ENCODE results near the gene FBN2. TPM values are rescaled to one million over a fixed set of nuclear protein-coding genes. Genes with fewer than 3 reads are reported as not detected.
"Not testable (repeated sequence)": the region's sequence is repeated elsewhere in the genome, so short reads cannot be mapped to it uniquely, and the experiment has no call there.

FBN2 gene
- total RNA-seq, 2 donors from 2014 or later, result 1.9 to 2.0 TPM

DNA sequence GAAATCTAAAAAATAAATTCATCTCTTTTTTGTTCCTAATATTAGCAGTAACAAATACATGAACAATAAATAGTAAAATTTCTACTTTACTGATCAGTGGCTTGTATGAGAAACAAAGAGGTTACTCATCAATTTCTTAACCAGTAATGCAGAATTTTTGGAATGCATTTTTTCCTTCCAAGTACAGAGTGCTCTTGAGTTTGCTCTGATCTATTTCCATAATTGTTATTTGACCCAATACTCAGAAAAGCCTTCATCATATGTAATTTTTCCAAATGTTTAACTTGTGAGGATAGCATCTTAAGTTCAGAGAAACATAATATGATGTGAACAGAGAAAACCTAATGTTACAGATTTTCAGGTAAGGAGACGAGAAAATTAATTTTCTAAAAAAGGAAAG lies 47.3 kb downstream of the FBN2 start:
- no peak for DNase-seq
- no peak for ATAC-seq
- intact Hi-C loops (cut with DNase I, micrococcal nuclease), result no loop called here

DNA sequence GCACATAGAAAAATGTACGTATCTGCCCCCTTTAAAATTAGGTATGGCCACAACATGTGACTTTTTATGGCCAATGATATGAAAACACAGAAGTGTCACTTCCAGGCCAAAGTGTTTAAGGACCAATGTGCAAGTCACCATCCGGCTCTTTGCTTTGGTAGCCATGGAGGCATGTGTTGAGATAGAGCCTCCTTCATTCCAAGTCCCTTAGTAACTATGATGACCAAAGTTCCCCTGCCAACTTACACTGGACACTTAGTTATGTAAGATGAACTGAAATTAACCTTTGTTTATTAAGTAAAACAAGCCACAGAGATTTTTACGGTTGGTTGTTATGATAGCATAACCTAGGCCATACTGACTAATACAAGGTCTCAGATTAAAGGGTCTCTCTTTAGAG lies 51.0 kb downstream of the FBN2 start:
- intact Hi-C loops (cut with DNase I, micrococcal nuclease), result no loop called here
- DNase-seq (no peak), ATAC-seq (no peak)

DNA sequence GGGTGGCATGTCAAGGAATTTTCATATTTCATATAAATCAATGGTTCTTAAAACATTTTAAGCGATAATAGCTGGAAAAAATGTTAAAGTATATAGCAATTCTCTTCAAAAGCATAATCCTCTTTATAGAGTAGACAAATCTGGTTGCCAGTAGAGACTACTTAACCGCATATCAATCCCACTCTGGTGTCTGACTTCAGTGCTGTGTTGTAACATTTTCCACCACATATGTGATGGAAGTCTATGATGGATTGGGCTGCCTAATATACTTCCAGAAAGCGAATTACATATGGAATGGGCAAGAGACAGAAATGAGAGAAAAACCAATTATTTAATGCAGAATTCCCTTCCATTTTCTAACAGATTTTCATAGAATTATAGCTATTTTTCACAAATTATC lies 54.3 kb downstream of the FBN2 start:
- ATAC-seq (no peak), DNase-seq (no peak)
- intact Hi-C loops (cut with DNase I, micrococcal nuclease), result no loop called here

DNA sequence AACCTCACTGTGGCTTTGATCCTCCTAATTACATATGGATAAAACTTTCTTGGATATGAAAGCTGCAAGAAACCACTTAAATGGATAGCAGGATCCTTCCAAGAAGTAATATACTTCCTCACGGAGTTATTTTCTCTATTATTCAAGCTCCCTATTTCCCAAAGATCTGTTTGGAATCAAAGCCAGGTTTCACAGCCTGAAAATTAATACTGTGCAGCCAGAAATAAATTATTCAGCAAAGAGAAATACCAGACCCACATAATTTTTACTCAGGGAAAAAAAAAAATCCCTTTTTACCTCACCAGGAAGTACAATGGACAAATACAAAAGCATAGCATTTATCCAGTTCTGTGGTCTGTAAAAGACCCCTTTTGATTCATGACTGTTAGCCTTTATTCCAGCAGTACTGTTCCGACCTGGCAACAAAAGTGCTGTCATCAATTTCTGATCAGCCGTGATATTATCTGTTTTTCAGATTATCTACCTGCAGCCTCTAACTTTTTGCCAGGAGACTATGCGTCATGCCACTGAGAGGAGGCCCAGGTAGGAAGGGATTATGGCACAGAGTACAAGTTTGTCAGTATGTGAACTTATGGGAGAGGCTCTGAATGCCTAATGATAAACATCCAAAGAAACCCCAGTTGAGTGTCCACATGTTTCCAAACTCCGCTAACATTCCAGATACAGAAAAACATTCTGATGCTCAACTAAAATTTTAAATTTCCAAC lies 57.0 kb downstream of the FBN2 start:
- DNase-seq (no peak), ATAC-seq (no peak)
- intact Hi-C loops (cut with DNase I, micrococcal nuclease), result no loop called here

DNA sequence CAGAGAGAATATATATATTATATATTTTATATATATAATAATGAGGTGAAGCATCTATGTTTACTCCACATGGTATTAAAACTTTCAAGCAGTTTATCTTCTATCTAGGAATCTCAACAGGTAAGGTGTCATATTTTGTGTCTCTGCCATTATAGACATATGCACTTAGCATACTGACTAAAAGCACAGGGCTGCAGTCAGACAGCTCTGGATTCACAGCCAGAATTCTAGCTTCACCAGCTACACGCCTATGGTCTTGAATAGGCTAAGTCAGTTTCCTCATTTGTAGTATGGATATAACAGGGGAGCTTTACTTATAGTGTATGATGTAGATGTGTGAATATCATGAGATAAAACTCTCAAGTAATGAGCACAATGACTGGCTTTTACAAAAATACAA lies 57.9 kb downstream of the FBN2 start:
- DNase-seq (no peak), ATAC-seq (no peak)
- intact Hi-C loops (cut with DNase I, micrococcal nuclease), result no loop called here

DNA sequence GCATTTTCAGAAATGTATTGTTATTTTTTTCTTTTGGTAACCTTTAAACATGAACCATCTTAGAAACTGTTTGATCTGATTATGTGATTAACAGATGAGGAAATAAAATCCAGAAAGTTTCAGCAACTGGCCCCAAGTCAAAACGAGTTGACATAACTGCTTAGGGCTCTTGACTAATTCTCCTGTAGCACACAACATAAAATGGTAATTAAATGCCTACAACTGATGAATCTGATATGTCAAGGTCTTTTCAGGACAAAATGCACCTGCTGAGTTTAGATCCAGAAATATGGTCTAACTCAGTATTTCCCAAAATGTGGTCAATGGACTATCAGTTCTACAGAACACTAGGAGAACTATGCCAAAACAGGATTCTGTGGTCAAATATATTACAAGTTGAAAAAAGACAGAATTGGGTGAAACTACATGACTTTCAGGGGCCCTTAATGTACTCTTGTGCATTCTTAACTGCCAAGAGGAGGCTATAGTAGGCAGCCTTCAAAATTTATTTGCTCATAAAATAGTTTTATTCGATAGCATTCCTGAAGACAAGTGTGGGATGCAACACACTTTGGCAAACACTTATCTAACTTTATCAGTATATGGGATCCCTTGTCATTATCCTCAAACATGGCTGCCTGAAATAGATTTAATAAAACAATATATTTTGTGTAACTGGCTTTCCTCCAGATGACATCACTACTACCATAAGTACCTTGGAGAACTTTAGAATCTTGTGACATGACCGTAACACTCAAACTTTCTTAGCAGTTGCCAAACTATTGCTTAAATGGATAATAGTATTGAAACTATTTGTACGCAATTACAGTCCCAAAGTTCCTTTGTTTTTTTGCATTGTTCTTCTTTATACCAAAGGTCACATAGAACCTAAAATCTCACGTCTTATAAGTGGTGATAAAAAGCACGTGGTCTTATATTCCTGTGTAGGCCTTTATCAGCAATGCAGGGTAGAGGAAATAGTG lies 59.4 kb downstream of the FBN2 start:
- no peak for ATAC-seq
- no peak for DNase-seq
- intact Hi-C loops (cut with DNase I, micrococcal nuclease), result no loop called here

DNA sequence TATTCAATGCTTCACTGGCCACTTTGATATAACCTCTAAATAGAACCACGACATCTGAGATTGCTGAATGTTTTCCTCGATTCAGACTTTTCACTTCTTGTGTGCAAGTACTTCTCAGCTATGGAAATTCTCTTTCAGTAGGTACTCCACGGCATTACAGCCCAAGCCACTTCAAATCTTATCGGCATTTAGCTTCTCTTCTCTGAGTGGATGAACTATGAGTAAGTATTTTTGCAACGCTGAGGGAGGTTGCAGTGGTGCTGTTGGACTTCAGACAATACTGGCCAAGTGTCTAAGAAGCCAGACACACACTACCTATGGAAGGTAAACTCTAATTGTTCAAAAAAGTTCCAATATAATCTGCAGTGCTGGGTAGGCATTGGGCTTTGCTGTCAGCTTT lies 60.1 kb downstream of the FBN2 start:
- ATAC-seq, result no peak
- DNase-seq, result no peak
- intact Hi-C loops (cut with DNase I, micrococcal nuclease), result no loop called here

DNA sequence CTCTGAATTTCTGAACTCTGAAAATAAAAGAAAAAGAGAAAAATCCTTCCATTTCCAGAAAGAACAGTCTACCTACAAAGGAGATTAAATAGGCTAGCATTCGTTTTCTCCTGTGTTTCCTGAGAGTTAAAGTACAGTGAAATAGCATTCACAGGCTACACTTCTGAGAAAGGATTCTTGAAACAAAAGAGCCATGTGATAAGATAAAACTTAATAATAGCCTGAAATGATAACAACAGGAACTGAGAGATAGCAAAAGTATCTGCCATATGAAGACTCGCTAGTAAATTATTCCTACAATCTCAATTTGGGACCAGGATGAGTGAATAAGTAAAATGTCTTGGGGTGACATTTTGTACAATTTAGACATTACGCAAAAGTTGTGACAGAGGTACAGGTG lies 62.4 kb downstream of the FBN2 start:
- intact Hi-C loops (cut with DNase I, micrococcal nuclease), result no loop called here
- DNase-seq (no peak), ATAC-seq (no peak)

DNA sequence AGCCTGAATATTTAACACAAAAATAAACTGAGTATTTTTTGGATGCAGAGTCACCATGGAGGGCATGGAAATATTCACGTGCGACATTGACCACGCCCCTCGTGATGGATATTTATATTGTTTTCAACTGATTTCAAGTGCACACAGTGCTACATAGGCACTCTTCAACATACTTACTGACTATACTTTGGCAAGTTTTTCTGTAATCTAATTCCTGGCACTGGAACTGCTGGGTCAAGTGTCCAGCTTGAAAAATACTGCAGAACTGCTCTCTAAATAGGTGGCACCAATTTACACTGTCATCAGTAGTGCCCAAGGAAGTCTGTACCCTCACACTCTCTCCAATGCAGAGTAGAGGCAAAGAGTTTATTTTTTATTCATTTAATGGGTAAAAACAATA lies 65.1 kb downstream of the FBN2 start:
- intact Hi-C loops (cut with DNase I, micrococcal nuclease), result no loop called here
- DNase-seq (no peak), ATAC-seq (no peak)

DNA sequence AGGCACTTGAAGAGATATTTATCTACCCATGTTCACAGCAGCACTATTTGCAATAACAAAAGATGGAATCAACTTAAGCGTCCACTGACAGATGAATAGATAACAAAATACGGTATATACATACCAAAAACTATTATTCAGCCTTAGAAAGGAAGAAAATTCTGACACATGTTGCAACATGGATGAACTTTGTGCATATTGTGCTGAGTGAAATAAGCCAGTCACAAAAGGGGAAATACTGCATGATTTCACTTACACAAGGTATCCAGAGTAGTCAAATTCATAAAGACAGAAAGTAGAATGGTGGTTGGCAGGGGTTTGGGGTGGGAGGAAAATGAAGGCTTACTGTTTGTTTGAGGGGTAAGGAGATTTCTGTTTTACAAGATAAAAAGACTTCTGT lies 66.0 kb downstream of the FBN2 start:
- intact Hi-C loops (cut with DNase I, micrococcal nuclease), result no loop called here
- DNase-seq (no peak), ATAC-seq (no peak)

DNA sequence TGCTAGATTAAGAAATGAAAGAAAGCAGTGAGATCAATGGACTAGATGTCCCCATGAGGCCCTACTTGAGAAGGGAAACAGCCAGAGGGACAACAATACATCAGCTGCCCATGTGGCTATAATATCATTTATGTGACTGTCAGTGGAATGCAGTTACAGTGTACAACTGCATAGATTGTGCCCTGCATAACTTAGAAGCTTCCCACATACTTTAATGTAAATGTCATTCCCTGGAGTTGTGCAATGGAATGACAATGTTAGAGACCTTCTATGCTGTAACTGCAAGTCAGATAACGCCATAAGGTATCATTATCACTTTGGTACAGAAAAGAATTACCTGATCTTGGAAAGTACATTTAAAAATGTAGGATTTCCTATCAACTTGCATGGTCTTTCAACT lies 67.4 kb downstream of the FBN2 start:
- no peak for DNase-seq
- no peak for ATAC-seq
- intact Hi-C loops (cut with DNase I, micrococcal nuclease), result no loop called here

DNA sequence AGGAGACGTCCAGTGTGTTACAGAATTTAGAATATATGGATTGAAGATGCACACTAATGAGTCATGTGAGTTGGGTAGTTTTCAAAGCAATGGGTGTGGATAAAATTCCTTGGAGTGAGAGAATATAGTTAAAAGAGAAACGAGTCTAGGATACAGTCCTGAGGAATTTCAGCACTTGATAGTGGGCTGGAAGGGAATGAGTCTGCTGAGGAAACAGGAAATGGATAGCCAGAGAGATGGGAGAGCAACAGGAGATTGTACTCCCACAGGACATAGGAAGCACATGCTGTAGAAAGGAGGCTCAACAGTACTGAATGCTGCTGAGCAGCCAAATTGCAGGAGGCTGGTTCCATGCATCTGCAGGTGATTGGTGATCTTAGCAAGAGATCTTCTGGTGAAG lies 68.1 kb downstream of the FBN2 start:
- ATAC-seq, result no peak
- DNase-seq, result no peak
- intact Hi-C loops (cut with DNase I, micrococcal nuclease), result no loop called here

DNA sequence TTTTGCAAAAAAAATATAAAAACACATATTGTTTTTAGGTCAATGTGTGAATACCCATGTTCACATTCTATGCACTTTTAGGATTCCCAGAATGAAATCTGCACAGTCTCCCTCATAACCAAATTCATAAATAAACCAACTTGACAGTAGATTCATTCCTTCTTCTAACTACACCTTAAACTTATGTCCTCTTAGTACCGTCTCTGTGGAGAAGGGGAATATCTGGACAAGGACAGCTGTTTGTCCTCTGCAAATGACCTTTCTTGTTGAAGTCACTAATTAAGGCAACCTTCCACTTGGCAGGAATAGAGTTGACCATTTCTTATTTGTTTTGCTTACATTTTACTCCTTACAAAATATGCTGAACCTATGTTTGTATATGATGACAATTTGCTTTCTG lies 71.1 kb downstream of the FBN2 start:
- no peak for DNase-seq
- intact Hi-C loops (cut with DNase I, micrococcal nuclease), result no loop called here
- ATAC-seq, result no peak

DNA sequence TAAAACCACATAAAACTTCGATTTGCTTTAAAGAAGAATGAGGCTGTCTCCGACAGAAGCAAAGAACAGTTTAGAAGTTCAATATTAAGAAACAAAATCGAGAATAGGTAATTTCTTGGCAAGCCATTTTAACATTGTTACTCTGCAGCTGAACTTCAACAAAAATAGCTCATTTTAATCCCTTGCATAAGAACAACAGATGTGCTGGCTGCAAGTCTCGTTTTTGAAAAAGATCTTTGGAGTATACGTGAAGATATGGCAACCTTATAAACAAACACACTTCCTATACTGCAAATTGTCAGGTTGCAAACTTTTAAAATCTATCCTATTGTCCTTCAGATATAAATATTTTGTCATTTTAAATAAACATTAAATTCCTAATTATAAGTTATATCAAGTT lies 71.5 kb downstream of the FBN2 start:
- intact Hi-C loops (cut with DNase I, micrococcal nuclease), result no loop called here
- ATAC-seq, result no peak

DNA sequence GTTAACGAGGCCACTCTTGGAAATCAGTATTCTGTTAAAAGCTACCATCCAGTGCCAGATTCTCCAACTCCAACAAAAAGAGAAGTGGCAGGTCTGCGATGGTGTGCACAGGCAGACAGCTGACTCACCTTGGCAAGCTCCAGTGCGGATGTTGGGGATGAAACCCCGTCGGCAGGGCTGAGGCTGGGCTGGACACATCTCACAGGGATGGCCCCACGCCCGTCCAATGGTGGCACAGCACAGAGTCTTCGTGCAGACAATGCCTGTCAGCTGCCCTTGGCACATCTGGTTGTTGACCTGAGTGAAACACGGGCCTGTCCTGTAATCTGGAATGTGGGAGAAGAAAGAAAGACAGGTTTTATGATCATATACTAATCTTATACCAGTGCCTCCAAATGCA lies 73.4 kb downstream of the FBN2 start:
- intact Hi-C loops (cut with DNase I, micrococcal nuclease), result no loop called here
- no peak for ATAC-seq
- DNase-seq, result no peak

More for the DNA sequence above, 71.5 kb downstream of the FBN2 start:
- DNase-seq, result no peak

DNA sequence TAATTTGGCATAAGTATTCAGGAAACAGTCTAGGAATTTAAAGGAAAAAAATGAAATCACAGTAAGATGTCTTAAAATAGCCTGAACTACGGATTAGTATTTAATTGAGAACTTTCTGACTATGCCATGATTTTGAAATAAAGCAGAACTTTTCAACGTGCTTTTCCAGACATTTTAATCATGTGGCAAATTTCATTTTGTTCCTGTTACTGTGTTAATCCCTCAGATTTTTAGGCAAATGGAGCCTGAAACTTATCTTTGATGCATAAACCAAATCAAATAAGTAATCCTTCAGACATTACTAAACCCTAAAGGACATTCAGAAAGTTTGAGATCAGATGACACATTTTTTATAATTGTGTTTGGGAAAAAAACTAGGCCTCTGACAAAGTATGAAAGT lies 75.7 kb downstream of the FBN2 start:
- no peak for ATAC-seq
- intact Hi-C loops (cut with DNase I, micrococcal nuclease), result no loop called here
- no peak for DNase-seq

DNA sequence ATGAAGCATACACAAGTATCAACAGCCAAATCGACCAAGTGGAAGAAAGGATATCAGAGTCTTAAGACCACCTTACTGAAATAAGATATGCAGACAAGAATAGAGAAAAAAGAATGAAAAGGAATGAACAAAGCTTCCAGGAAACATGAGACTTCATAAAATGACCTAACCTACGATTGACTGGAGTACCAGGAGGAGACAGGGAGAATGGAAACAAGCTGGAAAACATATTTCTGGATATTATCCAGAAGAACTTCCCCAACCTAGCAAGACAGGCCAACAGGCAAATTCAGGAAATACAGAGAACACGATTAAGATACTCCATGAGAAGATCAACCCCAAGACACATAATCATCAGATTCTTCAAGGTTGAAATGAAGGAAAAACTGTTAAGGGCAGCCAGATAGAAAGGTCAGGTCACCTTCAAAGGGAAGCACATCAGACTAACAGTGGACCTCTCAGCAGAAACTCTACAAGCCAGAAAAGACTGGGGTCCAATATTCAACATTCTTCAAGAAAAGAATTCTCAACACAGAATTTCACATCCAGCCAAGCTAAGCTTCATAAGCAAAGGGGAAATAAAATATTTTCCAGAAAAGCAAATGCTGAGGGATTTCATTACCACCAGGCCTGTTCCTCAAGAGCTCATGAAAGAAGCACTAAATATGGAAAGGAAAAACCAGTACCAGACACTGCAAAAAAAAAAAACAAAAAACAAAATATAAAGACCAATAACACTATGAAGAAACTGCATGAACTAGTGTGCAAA lies 80.7 kb downstream of the FBN2 start:
- ATAC-seq; DNase-seq; intact Hi-C loops (cut with DNase I, micrococcal nuclease): not testable (repeated sequence)

DNA sequence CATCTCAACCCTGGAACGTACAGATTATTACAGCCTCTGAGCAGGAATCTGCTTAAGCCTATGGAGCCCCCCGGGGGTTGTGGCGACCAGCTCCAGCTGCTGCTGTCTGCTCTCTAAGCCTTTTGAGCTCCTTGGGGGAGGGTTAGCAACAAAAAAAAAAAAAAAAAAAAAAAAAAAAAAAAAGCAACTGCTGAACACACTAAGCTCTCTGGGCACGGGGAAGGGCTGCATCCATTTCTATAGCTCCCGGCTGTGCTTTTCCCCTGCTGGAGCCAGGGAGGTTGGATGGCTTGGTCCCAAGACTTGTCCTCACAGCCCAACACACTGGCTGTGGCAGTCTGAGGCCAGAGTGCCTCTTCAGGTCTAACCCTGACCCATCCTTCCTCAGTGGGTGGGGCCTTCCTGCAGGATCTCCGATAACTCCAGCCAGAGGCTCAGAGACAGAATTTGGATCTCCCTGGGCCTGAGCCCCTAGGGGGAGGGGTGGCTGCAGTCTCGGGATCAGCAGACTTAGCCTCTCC lies 82.1 kb downstream of the FBN2 start:
- intact Hi-C loops (cut with DNase I, micrococcal nuclease), result no loop called here
- DNase-seq (no peak), ATAC-seq (no peak)

DNA sequence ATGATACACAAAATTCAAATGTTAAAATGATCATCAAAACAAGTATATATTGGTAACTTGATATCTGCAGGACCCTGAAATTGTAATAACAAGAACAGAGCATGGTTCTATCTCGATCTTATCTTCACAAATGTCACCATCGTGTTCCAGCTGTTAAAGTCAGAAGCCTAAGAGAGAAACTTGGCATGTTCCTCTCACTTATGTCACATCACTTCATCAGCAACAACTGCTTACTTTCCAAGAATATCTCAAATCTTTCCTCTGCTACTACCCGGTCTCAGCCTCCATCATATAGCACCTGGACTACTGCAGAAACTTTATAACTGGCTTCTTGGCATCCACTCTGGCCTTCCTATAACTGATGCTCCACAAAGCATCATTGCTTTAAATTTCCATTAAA lies 84.9 kb downstream of the FBN2 start:
- ATAC-seq, result no peak
- intact Hi-C loops (cut with DNase I, micrococcal nuclease), result no loop called here
- no peak for DNase-seq
